A549 (cell line): ENCODE results near the gene LPAR1. TPM values are rescaled to one million over a fixed set of nuclear protein-coding genes. Genes with fewer than 3 reads are reported as not detected.
A peak's percentile ranks its signal among the peaks of the same experiment; 100 is the strongest.

Experiments used
- ATAC-seq, 2 experiments: fragments of 200-7000 bp in 1 of 2; fragments of >200 bp in 1 of 2; cut with Nextera tagmentation in 1 of 2; cut with Tn5 transposase in 1 of 2; 3 replicates each; pipeline versions ENCODE4 v1.8.0 to v1.9.1; 2018 to 2020; ENCODE audit warnings: mild to moderate bottlenecking in 1 of 2, moderate library complexity in 1 of 2
- CTCF ChIA-PET: fragments of 300-600 bp; sonication (Branson Sonifier 250); formaldehyde crosslinking; extraction: SDS; loops from one replicate; lab custom pipeline; 2021; ENCODE audit warnings: antibody characterized with exemption, inconsistent platforms; lab: Yijun Ruan, JAX
- POLR2A ChIA-PET: fragments of 350-600 bp; formaldehyde crosslinking; extraction: SDS; loops from one replicate; lab custom pipeline; 2021; ENCODE audit warnings: antibody characterized with exemption, inconsistent platforms; lab: Yijun Ruan, JAX
- DNase-seq, 2 experiments: peaks; one replicate each; pipeline versions ENCODE4 v3.0.0 to v3.0.0-alpha.2; 2011 to 2016; ENCODE audit warnings: low read depth in 1 of 2, low spot score in 1 of 2
- FAIRE-seq: peaks from 2 replicates; lab custom pipeline; 2011; peaks lifted over from hg19 to GRCh38; lab: Jason Lieb, UNC
- H3K27ac ChIP-seq, 2 experiments: fragments of >200 bp; sonication (Bioruptor Twin); formaldehyde crosslinking; 3 replicates each; pipeline ENCODE4 v1.5.1; 2016 to 2017
- H3K4me1 ChIP-seq: fragments of >200 bp; sonication (Bioruptor Twin); formaldehyde crosslinking; 3 replicates; pipeline ENCODE4 v1.6.1; 2016
- H3K4me2 ChIP-seq: fragments of >200 bp; sonication (Bioruptor Twin); formaldehyde crosslinking; 3 replicates; pipeline ENCODE4 v1.6.1; 2016
- H3K4me3 ChIP-seq: fragments of >200 bp; sonication (Bioruptor Twin); formaldehyde crosslinking; 3 replicates; pipeline ENCODE4 v1.5.1; 2016
- H3K9me3 ChIP-seq: fragments of >200 bp; sonication (Bioruptor Twin); formaldehyde crosslinking; 3 replicates; pipeline ENCODE4 v1.6.1; 2016
- CBX2 ChIP-seq: fragments of 200-600 bp; sonication (generic); IDR thresholded peaks from 2 replicates; pipeline ENCODE4 v1.6.1; 2016; ENCODE audit warnings: low read depth, mild to moderate bottlenecking, borderline replicate concordance
- CBX8 ChIP-seq: fragments of 200-600 bp; sonication (generic); IDR thresholded peaks from 2 replicates; pipeline ENCODE4 v1.6.1; 2016
- CEBPB ChIP-seq, 2 experiments: fragments of >200 bp in 1 of 2; sonication (Bioruptor Twin) in 1 of 2; formaldehyde crosslinking in 1 of 2; IDR thresholded peaks; 2 replicates each; pipeline ENCODE4 v1.6.1; 2012 to 2016
- EHMT2 ChIP-seq: fragments of 200-600 bp; sonication (generic); IDR thresholded peaks from 2 replicates; pipeline ENCODE4 v1.6.1; 2016; ENCODE audit warnings: antibody characterized with exemption, low read depth, mild to moderate bottlenecking, moderate library complexity
- ESRRA ChIP-seq: fragments of 150-350 bp; IDR thresholded peaks from 2 replicates; pipeline ENCODE4 v1.6.1; 2014; ENCODE audit warnings: mild to moderate bottlenecking, low read length, borderline replicate concordance
- FOSB ChIP-seq: fragments of 250-450 bp; sonication (Bioruptor Pico); IDR thresholded peaks from 2 replicates; pipeline ENCODE4 v1.5.0; 2020; ENCODE audit warnings: mild to moderate bottlenecking, moderate library complexity
- FOXS1 ChIP-seq: fragments of 250-450 bp; sonication (Bioruptor Pico); IDR thresholded peaks from 2 replicates; pipeline ENCODE4 v1.5.0; 2020; ENCODE audit warnings: mild to moderate bottlenecking, moderate library complexity
- HMGXB4 ChIP-seq: fragments of 250-450 bp; sonication (Bioruptor Pico); IDR thresholded peaks from 2 replicates; pipeline ENCODE4 v1.5.0; 2021; ENCODE audit warnings: mild to moderate bottlenecking, moderate library complexity, borderline replicate concordance
- HOXA7 ChIP-seq: fragments of 250-450 bp; sonication (Bioruptor Pico); IDR thresholded peaks from 2 replicates; pipeline ENCODE4 v1.5.0; 2020; ENCODE audit warnings: mild to moderate bottlenecking, moderate library complexity
- HOXB13 ChIP-seq: fragments of 250-450 bp; sonication (Bioruptor Pico); IDR thresholded peaks from 2 replicates; pipeline ENCODE4 v1.5.0; 2020; ENCODE audit warnings: low read depth, mild to moderate bottlenecking, moderate library complexity
- JUN ChIP-seq, 2 experiments: fragments of >200 bp; sonication (Bioruptor Twin); formaldehyde crosslinking; IDR thresholded peaks; 2 replicates in 1 of 2; 3 replicates in 1 of 2; pipeline ENCODE4 v1.6.1; 2016 to 2017
- KDM1A ChIP-seq: fragments of 200-600 bp; sonication (generic); IDR thresholded peaks from 2 replicates; pipeline ENCODE4 v1.6.1; 2016; ENCODE audit warnings: low read depth, mild to moderate bottlenecking
- MAZ ChIP-seq: fragments of 150-350 bp; IDR thresholded peaks from 2 replicates; pipeline ENCODE4 v1.6.1; 2014; ENCODE audit warnings: antibody characterized with exemption, low read depth, low read length, borderline replicate concordance
- NFE2L2 ChIP-seq: fragments of 150-350 bp; conservative IDR thresholded peaks from 2 replicates; pipeline ENCODE4 v1.6.1; 2014; ENCODE audit warnings: low read length
- NPAS2 ChIP-seq: fragments of 250-450 bp; sonication (Bioruptor Pico); IDR thresholded peaks from 2 replicates; pipeline ENCODE4 v1.8.0; 2022; ENCODE audit warnings: mild to moderate bottlenecking, moderate library complexity, borderline replicate concordance
- NR3C1 ChIP-seq: fragments of >200 bp; sonication (Bioruptor Twin); formaldehyde crosslinking; IDR thresholded peaks from 3 replicates; pipeline ENCODE4 v1.6.1; 2017
- PBX3 ChIP-seq: IDR thresholded peaks from 2 replicates; pipeline ENCODE4 v1.6.1; 2012
- POLR2A ChIP-seq: IDR thresholded peaks from 2 replicates; pipeline ENCODE4 v1.6.1; 2012; ENCODE audit warnings: mild to moderate bottlenecking, low read length
- RARB ChIP-seq: fragments of 250-450 bp; sonication (Bioruptor Pico); IDR thresholded peaks from 2 replicates; pipeline ENCODE4 v1.8.0; 2021; ENCODE audit warnings: mild to moderate bottlenecking, moderate library complexity
- RFX5 ChIP-seq: fragments of 450-650 bp; IDR thresholded peaks from 2 replicates; pipeline ENCODE4 v1.7.1; 2014; ENCODE audit warnings: antibody characterized with exemption, mild to moderate bottlenecking, moderate library complexity
- RNF2 ChIP-seq: fragments of 200-600 bp; sonication (generic); IDR thresholded peaks from 2 replicates; pipeline ENCODE4 v1.6.1; 2016; ENCODE audit warnings: low read depth, mild to moderate bottlenecking, antibody characterized with exemption, moderate library complexity, borderline replicate concordance
- TP53 ChIP-seq: fragments of 250-450 bp; sonication (Bioruptor Pico); IDR thresholded peaks from 2 replicates; pipeline ENCODE4 v1.5.0; 2021; ENCODE audit warnings: mild to moderate bottlenecking, moderate library complexity
- USF2 ChIP-seq: fragments of 450-650 bp; IDR thresholded peaks from 2 replicates; pipeline ENCODE4 v1.6.1; 2014; ENCODE audit warnings: antibody characterized with exemption
- WGBS: methylation state at CpG from one replicate; pipeline ENCODE4 v1.1.6; 2017; ENCODE audit errors: missing lambda C conversion rate; 5-methylcytosine and 5-hydroxymethylcytosine counted together
- polyA plus RNA-seq, 4 experiments: library from polyadenylated mRNA; depleted of rRNA in 3 of 4; stranded (reverse); fragments of >200 nt; fragmentation: RNase III in 1 of 4; extraction: RNeasy Plus Mini Kit Qiagen cat#74134 plus additional on column Dnase treatment in 1 of 4; gene quantifications; 2 replicates in 3 of 4; 3 replicates in 1 of 4; pipeline ENCODE4 v1.2.3, GENCODE V29; 2011 to 2017

The LPAR1 gene
- polyA plus RNA-seq, 2 of the 4 experiments (the other 2 are of a cell fraction): 15.8 to 33.7 TPM

DNA sequence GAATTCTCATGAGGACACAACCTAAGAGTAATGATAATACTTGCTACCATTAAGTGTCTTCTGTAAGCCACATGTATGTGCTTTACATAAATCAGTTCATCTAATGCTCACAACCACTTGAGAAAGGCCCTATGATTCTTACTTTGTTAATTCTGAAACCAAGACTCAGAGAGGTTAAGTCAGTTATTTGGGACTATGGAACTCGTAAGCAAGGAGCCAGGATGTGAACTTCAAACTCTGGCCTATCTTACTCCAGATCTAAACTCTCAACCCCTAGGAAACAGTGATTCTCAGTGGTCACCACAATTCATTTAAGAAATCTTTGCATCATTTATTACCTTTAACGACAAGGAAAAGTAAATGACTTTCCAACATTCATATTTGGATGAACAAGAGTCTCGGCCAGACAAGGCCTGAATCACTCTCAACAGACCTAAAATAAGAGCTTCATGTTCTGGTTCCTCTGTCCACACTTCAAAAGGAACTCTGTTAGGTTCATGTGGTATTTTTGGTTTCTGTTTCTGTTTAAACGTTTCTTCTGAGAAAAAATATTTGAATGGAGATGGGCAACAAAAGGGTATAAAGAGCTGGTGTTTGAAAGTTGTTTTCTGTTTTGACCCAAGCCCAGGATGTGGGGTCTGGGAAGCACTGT, 104.8 kb downstream of the LPAR1 start:
- Histone ChIP-seq H3K27ac (peak overlapping the region in 1 of 2 experiments; percentile 25; a peak in 1 of 6 replicates), H3K4me3 (no peak overlapping the region), H3K4me2 (no peak overlapping the region), H3K4me1 (peaks cover 12% of the 10 kb centered on the region), H3K9me3 (peaks cover 3% of the 10 kb centered on the region; the same call in 1 of the 3 replicates)
- WGBS: 67% methylated on average over 4 of the region's 4 CpGs
- TF ChIP-seq TP53 (CRISPR knock-in tag): no peak
- no peak for TF ChIP-seq NFE2L2
- no peak for TF ChIP-seq CEBPB (IDR thresholded peaks at IDR 0.05)
- TF ChIP-seq HOXB13 (CRISPR knock-in tag): no peak
- TF ChIP-seq KDM1A: no peak
- no peak for TF ChIP-seq MAZ
- TF ChIP-seq ESRRA: no peak
- FAIRE-seq: no peak
- no peak for DNase-seq
- no peak for ATAC-seq
- CTCF ChIA-PET: no interaction called here
- POLR2A ChIA-PET: no interaction called here

DNA sequence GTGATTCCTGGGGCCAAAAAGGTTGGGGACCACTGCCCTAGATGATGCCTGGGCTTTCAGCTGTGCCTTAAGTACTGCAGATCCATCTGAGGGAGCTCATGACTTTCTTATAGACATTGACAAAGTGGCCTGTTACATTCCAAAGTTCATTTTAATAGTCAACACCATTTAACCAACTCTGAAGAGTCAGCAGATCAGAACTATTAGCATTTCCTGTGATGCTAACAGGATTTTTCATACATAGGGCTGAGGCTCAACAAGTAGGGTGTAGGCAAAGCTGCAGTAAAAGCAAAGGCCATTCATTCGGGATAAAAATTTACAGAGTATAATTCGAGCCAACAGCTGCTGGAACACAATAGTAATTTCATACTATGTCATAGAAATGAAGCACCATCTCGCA, 105.4 kb downstream of the LPAR1 start:
- DNase-seq: no peak
- H3K4me2 ChIP-seq: no peak overlapping the region
- no peak for FAIRE-seq
- peaks cover 12% of the 10 kb centered on the region for H3K4me1 ChIP-seq
- peaks cover 3% of the 10 kb centered on the region; the same call in 1 of the 3 replicates for H3K9me3 ChIP-seq
- WGBS: 67% methylated on average over 3 of the region's 3 CpGs
- TF ChIP-seq POLR2A (no peak), NR3C1 (no peak), CBX2 (no peak), HMGXB4 (CRISPR knock-in tag) (no peak), RARB (CRISPR knock-in tag) (no peak), FOXS1 (no peak), JUN (IDR thresholded peaks at IDR 0.05) (no peak), USF2 (no peak), HOXA7 (no peak), HOXB13 (CRISPR knock-in tag) (no peak), EHMT2 (no peak), PBX3 (no peak), FOSB (CRISPR knock-in tag) (no peak)
- no peak overlapping the region for H3K4me3 ChIP-seq
- CTCF ChIA-PET: no interaction called here
- H3K27ac ChIP-seq: no peak overlapping the region
- no peak for ATAC-seq
- POLR2A ChIA-PET: no interaction called here

- 70% methylated on average over 2 of the region's 2 CpGs for WGBS
Measured at GRCh38 chr9:110928599-110928998, 109.7 kb downstream of the LPAR1 start.

More at GRCh38 chr9:110928599-110928998, 109.7 kb downstream of the LPAR1 start:
- no peak overlapping the region for H3K4me3 ChIP-seq
- peaks cover 12% of the 10 kb centered on the region for H3K4me1 ChIP-seq
- H3K27ac ChIP-seq: peak overlapping the region; percentile 8 to 57; a peak in 5 of 6 replicates
- H3K9me3 ChIP-seq: peaks cover 3% of the 10 kb centered on the region; the same call in 1 of the 3 replicates
- ATAC-seq (no peak), FAIRE-seq (no peak), DNase-seq (no peak)
- no peak overlapping the region for H3K4me2 ChIP-seq
- CTCF ChIA-PET: no interaction called here
- TF ChIP-seq NPAS2 (CRISPR knock-in tag): no peak
- no peak for TF ChIP-seq CBX8
- no peak for TF ChIP-seq RNF2
- no peak for TF ChIP-seq JUN (IDR thresholded peaks at IDR 0.05)
- no peak for TF ChIP-seq RFX5
- TF ChIP-seq MAZ: no peak
- TF ChIP-seq HOXA7: no peak
- TF ChIP-seq NR3C1: no peak
- POLR2A ChIA-PET: no interaction called here
